ENCODE measurements around the gene SRSF5.

The SRSF5 gene

GRCh38 chr14:69786603-69787002 lies 19.7 kb downstream of the SRSF5 start:
- DNase-seq (ENCODE audit: low spot score): no peak
- CTCF ChIA-PET: no interaction called here
- no peak overlapping the region for H3K27ac ChIP-seq
- no peak for TF ChIP-seq CTCF (conservative IDR thresholded peaks at IDR 0.05; ENCODE audit: low read depth)
- POLR2A ChIA-PET (ENCODE audit: low non-redundant PET): no interaction called here

DNA sequence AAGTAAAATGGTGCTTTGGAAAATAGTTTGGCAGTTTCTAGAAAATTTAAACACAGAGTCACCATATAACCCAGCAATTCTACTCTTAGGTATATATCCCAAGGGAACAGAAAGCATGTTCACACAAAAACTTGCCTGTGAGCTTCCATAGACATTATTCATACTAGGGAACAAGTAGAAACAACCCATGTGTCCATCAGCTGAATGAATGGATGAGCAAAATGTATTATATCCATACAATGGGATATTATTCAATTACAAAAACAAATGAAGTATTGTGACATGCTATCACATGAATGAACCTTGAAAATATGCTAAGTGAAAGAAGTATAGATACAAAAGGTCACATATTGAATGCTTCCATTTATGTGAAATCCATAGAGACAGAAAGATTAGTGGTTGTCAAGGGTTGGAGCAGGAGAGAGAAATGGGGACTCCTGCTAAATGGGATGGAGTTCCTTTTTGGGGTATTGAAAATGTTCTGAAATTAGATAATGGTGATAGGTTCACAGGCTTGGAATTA lies 22.2 kb downstream of the SRSF5 start:
- TF ChIP-seq CTCF (conservative IDR thresholded peaks at IDR 0.05; ENCODE audit: low read depth): no peak
- peak; percentile 26 for DNase-seq (ENCODE audit: low spot score)
- CTCF ChIA-PET: interaction anchor here (0.5 kb wide), 1 partner anchor 471 kb away, joined by 3 read pairs; no protein-coding TSS in a partner anchor

DNA sequence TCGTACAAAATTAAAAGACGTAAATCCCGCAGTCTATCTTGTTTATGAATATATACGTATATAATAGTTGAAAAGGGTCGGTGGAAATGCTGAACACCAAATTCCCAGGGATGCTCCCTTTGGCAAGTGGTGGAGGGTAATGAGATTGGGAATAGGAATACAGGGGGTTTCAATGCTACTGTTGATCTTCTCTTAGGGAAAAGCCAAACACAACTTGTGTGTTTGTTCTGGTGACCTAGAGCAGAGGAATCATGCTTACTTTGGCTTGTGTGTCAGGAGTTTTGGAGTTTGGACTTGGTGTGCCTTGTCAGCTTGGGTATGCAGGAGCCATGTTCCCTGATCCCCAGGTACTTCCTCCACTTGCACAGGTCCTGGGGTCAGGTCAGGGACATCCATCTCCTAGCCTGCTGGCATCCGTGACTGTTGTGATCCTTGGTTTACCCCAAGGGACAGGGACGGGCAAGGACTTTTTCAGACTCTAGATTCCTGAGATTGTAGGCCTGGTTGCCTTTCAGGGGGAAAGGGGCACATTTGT lies 26.0 kb downstream of the SRSF5 start:
- ChIA-PET CTCF (no interaction called here), POLR2A (ENCODE audit: low non-redundant PET) (no interaction called here)
- TF ChIP-seq CTCF (conservative IDR thresholded peaks at IDR 0.05; ENCODE audit: low read depth): no peak
- no peak overlapping the region for H3K27ac ChIP-seq
- DNase-seq (ENCODE audit: low spot score): no peak

More for the DNA sequence above, 22.2 kb downstream of the SRSF5 start:
- no peak overlapping the region for H3K27ac ChIP-seq
- POLR2A ChIA-PET (ENCODE audit: low non-redundant PET): no interaction called here

- CTCF ChIA-PET: no interaction called here
- POLR2A ChIA-PET (ENCODE audit: low non-redundant PET): no interaction called here
Measured at GRCh38 chr14:69794791-69795190, 27.8 kb downstream of the SRSF5 start.

GRCh38 chr14:69795691-69796090 lies 28.7 kb downstream of the SRSF5 start:
- DNase-seq (ENCODE audit: low spot score): no peak
- TF ChIP-seq CTCF (conservative IDR thresholded peaks at IDR 0.05; ENCODE audit: low read depth): no peak
- H3K27ac ChIP-seq: no peak overlapping the region
- POLR2A ChIA-PET (ENCODE audit: low non-redundant PET): no interaction called here
- CTCF ChIA-PET: interaction anchor here (0.7 kb wide), 1 partner anchor 279 kb away, joined by 3 read pairs; no protein-coding TSS in a partner anchor

More at GRCh38 chr14:69794791-69795190, 27.8 kb downstream of the SRSF5 start:
- TF ChIP-seq CTCF (conservative IDR thresholded peaks at IDR 0.05; ENCODE audit: low read depth): no peak
- DNase-seq (ENCODE audit: low spot score): no peak
- H3K27ac ChIP-seq: no peak overlapping the region

- no peak within 1 kb of the TSS for H3K27ac ChIP-seq
- no peak for TF ChIP-seq CTCF (conservative IDR thresholded peaks at IDR 0.05; ENCODE audit: low read depth)
- CTCF ChIA-PET: no interaction called here
- DNase-seq (ENCODE audit: low spot score): no peak
- POLR2A ChIA-PET (ENCODE audit: low non-redundant PET): no interaction called here
Measured at GRCh38 chr14:69796797-69797500, 30.0 kb downstream of the SRSF5 start, which contains the start of gene SLC10A1. Gene SLC10A1 (minus strand): TSS chr14:69797241. CDS start chr14:69797155, 86 bp downstream.

Measured in RWPE1 (cell line).